ENCODE measurements around the gene ACTL8.

The ACTL8 gene

DNA sequence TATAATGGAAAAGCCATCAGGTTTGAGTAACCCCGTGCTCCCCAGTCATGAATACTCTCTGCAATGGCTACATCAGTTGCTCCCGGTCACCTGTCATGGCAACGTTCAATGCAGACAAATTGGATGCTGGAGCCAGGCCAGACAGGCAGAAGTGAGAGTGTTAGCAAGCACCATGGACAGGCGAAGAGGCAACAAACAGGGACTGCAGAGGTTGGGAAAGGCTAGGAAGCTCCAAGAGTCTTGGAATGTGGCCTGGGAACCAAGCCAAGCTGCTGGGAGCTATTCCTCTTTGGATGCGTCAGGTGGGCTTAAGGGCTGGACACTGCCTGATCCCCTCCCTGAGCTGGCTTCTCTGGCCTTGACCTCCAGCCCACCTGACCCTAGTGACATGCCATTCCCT lies 102.9 kb downstream of the ACTL8 start:
- H3K36me3 ChIP-seq (ENCODE audit: insufficient read depth): no peaks in the 10 kb centered on the region
- H3K4me3 ChIP-seq (IDR thresholded peaks at IDR 0.05; ENCODE audit: insufficient read depth, low read depth, low read length): no peak overlapping the region
- no peaks in the 10 kb centered on the region for H3K4me1 ChIP-seq (ENCODE audit: low read depth, poor library complexity, severe bottlenecking)
- H3K9ac ChIP-seq: no peak overlapping the region
- H3K27ac ChIP-seq: no peak overlapping the region
- no peaks in the 10 kb centered on the region for H3K79me2 ChIP-seq (ENCODE audit: insufficient read depth, low read depth)
- TF ChIP-seq, protein P1, sequence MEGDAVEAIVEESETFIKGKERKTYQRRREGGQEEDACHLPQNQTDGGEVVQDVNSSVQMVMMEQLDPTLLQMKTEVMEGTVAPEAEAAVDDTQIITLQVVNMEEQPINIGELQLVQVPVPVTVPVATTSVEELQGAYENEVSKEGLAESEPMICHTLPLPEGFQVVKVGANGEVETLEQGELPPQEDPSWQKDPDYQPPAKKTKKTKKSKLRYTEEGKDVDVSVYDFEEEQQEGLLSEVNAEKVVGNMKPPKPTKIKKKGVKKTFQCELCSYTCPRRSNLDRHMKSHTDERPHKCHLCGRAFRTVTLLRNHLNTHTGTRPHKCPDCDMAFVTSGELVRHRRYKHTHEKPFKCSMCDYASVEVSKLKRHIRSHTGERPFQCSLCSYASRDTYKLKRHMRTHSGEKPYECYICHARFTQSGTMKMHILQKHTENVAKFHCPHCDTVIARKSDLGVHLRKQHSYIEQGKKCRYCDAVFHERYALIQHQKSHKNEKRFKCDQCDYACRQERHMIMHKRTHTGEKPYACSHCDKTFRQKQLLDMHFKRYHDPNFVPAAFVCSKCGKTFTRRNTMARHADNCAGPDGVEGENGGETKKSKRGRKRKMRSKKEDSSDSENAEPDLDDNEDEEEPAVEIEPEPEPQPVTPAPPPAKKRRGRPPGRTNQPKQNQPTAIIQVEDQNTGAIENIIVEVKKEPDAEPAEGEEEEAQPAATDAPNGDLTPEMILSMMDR (conservative IDR thresholded peaks at IDR 0.05; ENCODE audit: low read depth, low read length): no peak
- no peak overlapping the region for H3K4me2 ChIP-seq
- H2AFZ ChIP-seq (ENCODE audit: low read depth): no peak overlapping the region
- H4K20me1 ChIP-seq (ENCODE audit: insufficient read depth): no peaks in the 10 kb centered on the region
- H3K27me3 ChIP-seq (ENCODE audit: insufficient read depth, low read depth): no peaks in the 10 kb centered on the region; the same call in 1 of the 2 replicates

DNA sequence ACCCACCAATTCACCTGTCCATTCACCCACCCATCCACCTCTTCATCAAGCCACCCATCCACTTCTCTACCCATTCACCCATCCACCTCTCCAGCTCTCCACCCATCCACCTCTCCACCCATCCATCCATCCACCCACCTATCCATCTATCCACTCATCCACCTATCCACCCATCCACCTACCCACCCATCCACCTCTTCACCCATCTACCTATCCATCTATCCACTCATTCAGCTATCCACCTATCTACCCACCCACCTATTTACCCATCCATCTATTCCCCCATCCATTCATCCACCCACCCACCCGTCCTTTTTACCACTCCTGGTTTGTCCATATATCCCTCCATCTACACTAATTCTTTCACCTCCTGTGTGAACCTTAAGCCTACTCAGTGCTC lies 105.7 kb downstream of the ACTL8 start:
- TF ChIP-seq, protein P1 (conservative IDR thresholded peaks at IDR 0.05; ENCODE audit: low read depth, low read length): no peak
- no peak overlapping the region for H3K27ac ChIP-seq
- no peaks in the 10 kb centered on the region for H3K36me3 ChIP-seq (ENCODE audit: insufficient read depth)
- no peak overlapping the region for H3K4me2 ChIP-seq
- no peaks in the 10 kb centered on the region for H4K20me1 ChIP-seq (ENCODE audit: insufficient read depth)
- H3K4me1 ChIP-seq (ENCODE audit: low read depth, poor library complexity, severe bottlenecking): no peaks in the 10 kb centered on the region
- no peak overlapping the region for H3K9ac ChIP-seq
- no peaks in the 10 kb centered on the region; the same call in 1 of the 2 replicates for H3K27me3 ChIP-seq (ENCODE audit: insufficient read depth, low read depth)
- no peak overlapping the region for H3K4me3 ChIP-seq (IDR thresholded peaks at IDR 0.05; ENCODE audit: insufficient read depth, low read depth, low read length)
- H3K79me2 ChIP-seq (ENCODE audit: insufficient read depth, low read depth): no peaks in the 10 kb centered on the region
- no peak overlapping the region for H2AFZ ChIP-seq (ENCODE audit: low read depth)

DNA sequence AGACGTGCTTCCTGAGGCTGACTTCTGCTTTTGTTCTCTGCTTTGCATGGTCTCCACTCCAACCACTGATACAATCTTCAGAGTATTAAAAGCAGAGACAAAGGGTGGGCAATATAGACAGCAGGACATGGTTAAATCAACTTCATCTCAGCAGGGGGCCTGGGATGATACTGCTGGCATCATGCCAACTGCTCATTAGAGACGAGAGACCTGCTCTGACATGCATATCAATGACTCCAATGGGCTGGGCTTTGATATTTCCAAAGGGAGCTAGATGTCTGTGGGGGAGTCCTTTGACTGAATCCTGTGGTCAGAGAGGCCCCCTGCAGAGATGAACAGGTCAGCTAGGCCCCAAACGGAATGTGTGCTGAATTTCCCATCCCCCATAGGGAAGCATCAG lies 106.6 kb downstream of the ACTL8 start:
- TF ChIP-seq, protein P1 (conservative IDR thresholded peaks at IDR 0.05; ENCODE audit: low read depth, low read length): no peak
- H2AFZ ChIP-seq (ENCODE audit: low read depth): no peak overlapping the region
- H3K36me3 ChIP-seq (ENCODE audit: insufficient read depth): no peaks in the 10 kb centered on the region
- H3K4me1 ChIP-seq (ENCODE audit: low read depth, poor library complexity, severe bottlenecking): no peaks in the 10 kb centered on the region
- H3K4me3 ChIP-seq (IDR thresholded peaks at IDR 0.05; ENCODE audit: insufficient read depth, low read depth, low read length): no peak overlapping the region
- no peaks in the 10 kb centered on the region for H4K20me1 ChIP-seq (ENCODE audit: insufficient read depth)
- H3K27me3 ChIP-seq (ENCODE audit: insufficient read depth, low read depth): no peaks in the 10 kb centered on the region
- H3K9ac ChIP-seq: no peak overlapping the region
- H3K4me2 ChIP-seq: no peak overlapping the region
- no peaks in the 10 kb centered on the region for H3K79me2 ChIP-seq (ENCODE audit: insufficient read depth, low read depth)
- no peak overlapping the region for H3K27ac ChIP-seq

DNA sequence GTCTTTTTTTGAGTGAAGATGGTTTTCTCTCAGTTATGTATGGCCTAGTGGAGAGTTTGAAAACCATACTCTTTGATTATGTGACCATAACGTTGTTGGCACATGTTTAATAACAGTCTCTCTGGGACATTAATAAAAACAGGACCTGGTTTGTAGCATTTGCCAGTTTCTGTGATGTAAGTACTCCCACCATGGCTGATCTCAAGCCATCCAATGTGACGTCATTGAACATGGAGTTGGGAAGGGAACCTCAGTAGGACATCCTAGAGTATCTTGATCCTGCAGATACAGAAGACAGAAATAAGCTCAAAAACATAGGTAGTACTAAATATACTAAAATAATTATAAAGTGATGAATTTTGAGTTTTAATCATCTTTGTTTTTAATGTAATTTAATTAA lies 107.0 kb downstream of the ACTL8 start:
- TF ChIP-seq, protein P1 (conservative IDR thresholded peaks at IDR 0.05; ENCODE audit: low read depth, low read length): no peak
- Histone ChIP-seq H3K27me3 (ENCODE audit: insufficient read depth, low read depth) (no peaks in the 10 kb centered on the region), H3K79me2 (ENCODE audit: insufficient read depth, low read depth) (no peaks in the 10 kb centered on the region), H3K4me1 (ENCODE audit: low read depth, poor library complexity, severe bottlenecking) (no peaks in the 10 kb centered on the region), H3K27ac (no peak overlapping the region), H2AFZ (ENCODE audit: low read depth) (no peak overlapping the region), H3K36me3 (ENCODE audit: insufficient read depth) (no peaks in the 10 kb centered on the region), H3K4me2 (no peak overlapping the region), H4K20me1 (ENCODE audit: insufficient read depth) (no peaks in the 10 kb centered on the region), H3K4me3 (IDR thresholded peaks at IDR 0.05; ENCODE audit: insufficient read depth, low read depth, low read length) (no peak overlapping the region), H3K9ac (no peak overlapping the region)

Data from KMS-11 (cell line).